ENCODE measurements around the gene TMTC2.

Gene TMTC2

DNA sequence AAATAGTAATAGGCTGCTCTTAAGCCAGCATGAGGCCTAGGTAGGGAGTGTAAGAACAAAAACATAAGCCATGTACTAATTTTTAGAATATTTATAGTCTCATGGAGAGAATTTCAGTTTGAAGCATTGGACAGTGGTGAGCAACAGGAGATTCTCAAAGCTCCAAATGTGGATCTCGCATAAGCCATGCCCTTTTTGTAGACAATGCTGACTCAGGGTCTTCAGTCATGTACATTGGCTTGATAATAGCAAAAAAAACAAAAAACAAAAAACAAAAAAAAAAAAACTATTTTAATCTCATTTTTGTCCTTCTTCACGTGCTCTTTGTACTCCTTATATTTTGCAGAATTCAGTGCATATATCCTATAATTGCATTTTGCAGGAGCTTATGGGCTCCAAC is 402.9 kb downstream of the TMTC2 start:
- Histone ChIP-seq H3K4me1 (ENCODE audit: control insufficient read depth, insufficient read depth, low read length) (peaks cover 5% of the 10 kb centered on the region; the same call in 1 of the 2 replicates), H3K36me3 (ENCODE audit: control insufficient read depth in 2 of 2, insufficient read depth in 1 of 2, low read length in 2 of 2) (no peaks in the 10 kb centered on the region), H3K27ac (ENCODE audit: extremely low read depth, low read depth, low read length) (no peak overlapping the region), H3K9me3 (ENCODE audit: control insufficient read depth, insufficient read depth, low read depth, low read length) (no peaks in the 10 kb centered on the region), H3K4me3 (ENCODE audit: low read depth, low read length) (no peak overlapping the region)
- CTCF ChIA-PET, result interaction anchor here (0.7 kb wide), 1 partner anchor 594 kb away, joined by 3 read pairs; no protein-coding TSS in a partner anchor
- POLR2A ChIA-PET, result no interaction called here
- no peak for TF ChIP-seq ZNF560 (tag by site-specific recombination; IDR thresholded peaks at IDR 0.05; ENCODE audit: borderline replicate concordance)
- no peak for TF ChIP-seq ZBTB44 (tag by site-specific recombination; IDR thresholded peaks at IDR 0.05)
- no peak for TF ChIP-seq ZNF600 (tag by site-specific recombination; IDR thresholded peaks at IDR 0.05)
- no peak for TF ChIP-seq IKZF3 (tag by site-specific recombination; IDR thresholded peaks at IDR 0.05)
- no peak for TF ChIP-seq SP3 (tag by site-specific recombination; IDR thresholded peaks at IDR 0.05)
- TF ChIP-seq ZNF664 (tag by site-specific recombination; IDR thresholded peaks at IDR 0.05), result no peak
- no peak for TF ChIP-seq ZNF10 (tag by site-specific recombination; IDR thresholded peaks at IDR 0.05)
- TF ChIP-seq PATZ1 (tag by site-specific recombination; IDR thresholded peaks at IDR 0.05), result no peak
- no peak for TF ChIP-seq ZNF521 (tag by site-specific recombination; IDR thresholded peaks at IDR 0.05)
- TF ChIP-seq ZNF157 (tag by site-specific recombination; IDR thresholded peaks at IDR 0.05), result no peak
- no peak for TF ChIP-seq ZNF221 (tag by site-specific recombination; IDR thresholded peaks at IDR 0.05; ENCODE audit: borderline replicate concordance)
- TF ChIP-seq ZNF184 (tag by site-specific recombination; IDR thresholded peaks at IDR 0.05), result no peak
- no peak for TF ChIP-seq ZNF670 (tag by site-specific recombination; IDR thresholded peaks at IDR 0.05; ENCODE audit: low read depth)
- TF ChIP-seq ZNF623 (tag by site-specific recombination; IDR thresholded peaks at IDR 0.05), result no peak
- no peak for TF ChIP-seq ZNF169 (tag by site-specific recombination; IDR thresholded peaks at IDR 0.05)

- Histone ChIP-seq H3K4me1 (ENCODE audit: control insufficient read depth, insufficient read depth, low read length) (no peaks in the 10 kb centered on the region), H3K4me3 (ENCODE audit: low read depth, low read length) (no peak overlapping the region), H3K36me3 (ENCODE audit: control insufficient read depth in 2 of 2, insufficient read depth in 1 of 2, low read length in 2 of 2) (no peaks in the 10 kb centered on the region), H3K27ac (ENCODE audit: extremely low read depth, low read depth, low read length) (no peak overlapping the region), H3K9me3 (ENCODE audit: control insufficient read depth, insufficient read depth, low read depth, low read length) (no peaks in the 10 kb centered on the region)
- TF ChIP-seq ZSCAN18 (tag by site-specific recombination; IDR thresholded peaks at IDR 0.05) (no peak), ZNF521 (tag by site-specific recombination; IDR thresholded peaks at IDR 0.05) (no peak), PRDM4 (tag by site-specific recombination; IDR thresholded peaks at IDR 0.05) (no peak)
- POLR2A ChIA-PET, result no interaction called here
- CTCF ChIA-PET, result interaction anchor here (0.7 kb wide), 1 partner anchor 319 kb away, joined by 3 read pairs; no protein-coding TSS in a partner anchor
These were observed 405.4 kb downstream of the TMTC2 start for GRCh38 chr12:83092129-83092528.
